Measurements from ENCODE around the gene CSNK1G2.

Gene CSNK1G2

GRCh38 chr19:1944916-1945561 lies 4.1 kb downstream of the CSNK1G2 start:
- DNase-seq, result no peak

- peak; percentile 28 for DNase-seq
Measured at GRCh38 chr19:1945899-1946298, 4.9 kb downstream of the CSNK1G2 start.

GRCh38 chr19:1947651-1948209 lies 6.8 kb downstream of the CSNK1G2 start:
- DNase-seq, result no peak

GRCh38 chr19:1949304-1950101 lies 8.5 kb downstream of the CSNK1G2 start:
- no peak for DNase-seq

- no peak for DNase-seq
Measured at GRCh38 chr19:1950640-1951039, 9.7 kb downstream of the CSNK1G2 start.

- DNase-seq, result no peak
Measured at GRCh38 chr19:1952635-1953034, 11.7 kb downstream of the CSNK1G2 start.

GRCh38 chr19:1953037-1953436 lies 12.1 kb downstream of the CSNK1G2 start:
- no peak for DNase-seq

- DNase-seq, result no peak
Measured at GRCh38 chr19:1953441-1954094, 12.6 kb downstream of the CSNK1G2 start.

GRCh38 chr19:1954532-1954933 lies 13.6 kb downstream of the CSNK1G2 start:
- DNase-seq, result no peak

GRCh38 chr19:1955171-1956121 lies 14.5 kb downstream of the CSNK1G2 start:
- DNase-seq, result no peak

- no peak for DNase-seq
Measured at GRCh38 chr19:1956122-1956494, 15.1 kb downstream of the CSNK1G2 start.

- DNase-seq, result no peak
Measured at GRCh38 chr19:1956868-1957492, 16.0 kb downstream of the CSNK1G2 start.

- DNase-seq, result no peak
Measured at GRCh38 chr19:1957562-1958248, 16.7 kb downstream of the CSNK1G2 start.

- DNase-seq, result no peak
Measured at GRCh38 chr19:1959928-1960589, 19.1 kb downstream of the CSNK1G2 start.

GRCh38 chr19:1961000-1961883 lies 20.3 kb downstream of the CSNK1G2 start:
- no peak for DNase-seq

GRCh38 chr19:1962674-1963073 lies 21.7 kb downstream of the CSNK1G2 start:
- DNase-seq, result no peak

GRCh38 chr19:1967087-1967608 lies 26.2 kb downstream of the CSNK1G2 start:
- no peak for DNase-seq

- DNase-seq, result no peak
Measured at GRCh38 chr19:1968279-1969175, 27.6 kb downstream of the CSNK1G2 start.

Data from fibroblast of skin of back (primary cell).